HG03095 (cell line): ENCODE data around the gene PWP2.

ENCODE experiments used
- ATAC-seq: cut with Tn5 transposase; IDR thresholded peaks from one replicate; pipeline ENCODE4 v1.9.1; 2021; ENCODE audit warnings: moderate library complexity; ENCODE audit not compliant: unreplicated experiment

PWP2 gene

GRCh38 chr21:44107026-44107501 is at the start of gene PWP2:
TSS of gene PWP2 (plus strand) at chr21:44107399. CDS start at chr21:44107417, 18 bp downstream.
- peak; percentile 88 for ATAC-seq

GRCh38 chr21:44057960-44058651 is 49.1 kb upstream of the PWP2 start:
- ATAC-seq: no peak

GRCh38 chr21:44058652-44058964 is 48.6 kb upstream of the PWP2 start:
- no peak for ATAC-seq

GRCh38 chr21:44058981-44059380 is 48.2 kb upstream of the PWP2 start:
- no peak for ATAC-seq

- no peak for ATAC-seq
Measured at GRCh38 chr21:44059710-44060109, 47.5 kb upstream of the PWP2 start.

GRCh38 chr21:44062380-44062779 is 44.8 kb upstream of the PWP2 start:
- ATAC-seq: no peak

GRCh38 chr21:44063151-44063912 is 43.9 kb upstream of the PWP2 start:
- ATAC-seq: no peak

GRCh38 chr21:44064852-44065403 is 42.3 kb upstream of the PWP2 start:
- ATAC-seq: no peak

GRCh38 chr21:44065428-44065827 is 41.8 kb upstream of the PWP2 start:
- ATAC-seq: no peak

GRCh38 chr21:44066116-44066515 is 41.1 kb upstream of the PWP2 start:
- ATAC-seq: no peak

GRCh38 chr21:44067011-44067839 is 40.0 kb upstream of the PWP2 start:
- ATAC-seq: no peak

GRCh38 chr21:44070391-44070790 is 36.8 kb upstream of the PWP2 start:
- no peak for ATAC-seq

GRCh38 chr21:44071359-44072104 is 35.7 kb upstream of the PWP2 start:
- ATAC-seq: no peak

- no peak for ATAC-seq
Measured at GRCh38 chr21:44072111-44072510, 35.1 kb upstream of the PWP2 start.

- no peak for ATAC-seq
Measured at GRCh38 chr21:44074315-44074958, 32.8 kb upstream of the PWP2 start.

- ATAC-seq: no peak
Measured at GRCh38 chr21:44076316-44076715, 30.9 kb upstream of the PWP2 start.

GRCh38 chr21:44078411-44078981 is 28.7 kb upstream of the PWP2 start:
- ATAC-seq: no peak

GRCh38 chr21:44079446-44079845 is 27.8 kb upstream of the PWP2 start:
- ATAC-seq: no peak

GRCh38 chr21:44079846-44080245 is 27.4 kb upstream of the PWP2 start:
- no peak for ATAC-seq
